ENCODE data around the gene BEND3. TPM values are rescaled to one million over a fixed set of nuclear protein-coding genes. Genes with fewer than 3 reads are reported as not detected.
"Not testable (repeated sequence)": the region's sequence is repeated elsewhere in the genome, so short reads cannot be mapped to it uniquely, and the experiment has no call there.

The BEND3 gene
- total RNA-seq, 4 donors from 2014 or later, result 2.1 to 2.4 (median 2.1) TPM

GRCh38 chr6:107030151-107030550 lies 85.2 kb downstream of the BEND3 start:
- Histone ChIP-seq H3K27ac (no peak overlapping the region), H3K27me3 (no peaks in the 10 kb centered on the region), H3K4me3 (no peak overlapping the region), H3K9me3 (no peaks in the 10 kb centered on the region), H3K4me1 (peaks cover 21% of the 10 kb centered on the region), H3K36me3 (no peaks in the 10 kb centered on the region)
- WGBS, result 76% methylated on average over 5 of the region's 5 CpGs
- no peak for DNase-seq (ENCODE audit: low spot score in 2 of 2)
- no peak for TF ChIP-seq POLR2A (IDR thresholded peaks at IDR 0.05)
- no peak for TF ChIP-seq POLR2AphosphoS5 (IDR thresholded peaks at IDR 0.05)
- TF ChIP-seq EP300 (IDR thresholded peaks at IDR 0.05), result no peak
- no peak for TF ChIP-seq CTCF (IDR thresholded peaks at IDR 0.05)

- WGBS, result 94% methylated on average over 8 of the region's 8 CpGs
- H3K27ac ChIP-seq, result no peak overlapping the region
- TF ChIP-seq POLR2A (IDR thresholded peaks at IDR 0.05) (no peak), POLR2AphosphoS5 (IDR thresholded peaks at IDR 0.05) (no peak), EP300 (IDR thresholded peaks at IDR 0.05) (no peak), CTCF (IDR thresholded peaks at IDR 0.05) (no peak)
- no peaks in the 10 kb centered on the region for H3K36me3 ChIP-seq
- peaks cover 21% of the 10 kb centered on the region for H3K4me1 ChIP-seq
- no peak overlapping the region for H3K4me3 ChIP-seq
- H3K27me3 ChIP-seq, result no peaks in the 10 kb centered on the region
- no peaks in the 10 kb centered on the region for H3K9me3 ChIP-seq
- DNase-seq (ENCODE audit: low spot score in 2 of 2), result no peak
These were observed 88.3 kb downstream of the BEND3 start for GRCh38 chr6:107026965-107027364.

- no peak for TF ChIP-seq POLR2AphosphoS5 (IDR thresholded peaks at IDR 0.05)
- Histone ChIP-seq H3K9me3 (no peaks in the 10 kb centered on the region), H3K36me3 (no peaks in the 10 kb centered on the region), H3K4me1 (peaks cover 5% of the 10 kb centered on the region), H3K27me3 (no peaks in the 10 kb centered on the region), H3K27ac (no peak overlapping the region), H3K4me3 (no peak overlapping the region)
- 69% methylated on average over 1 of the region's 1 CpG for WGBS
- no peak for DNase-seq (ENCODE audit: low spot score in 2 of 2)
These were observed 93.7 kb downstream of the BEND3 start for GRCh38 chr6:107021446-107022185.

- no peak for TF ChIP-seq POLR2A (IDR thresholded peaks at IDR 0.05)
- TF ChIP-seq EP300 (IDR thresholded peaks at IDR 0.05), result no peak
- TF ChIP-seq POLR2AphosphoS5 (IDR thresholded peaks at IDR 0.05), result no peak
- TF ChIP-seq CTCF (IDR thresholded peaks at IDR 0.05), result no peak
- Histone ChIP-seq H3K27ac (no peak overlapping the region), H3K9me3 (no peaks in the 10 kb centered on the region), H3K27me3 (no peaks in the 10 kb centered on the region), H3K36me3 (no peaks in the 10 kb centered on the region), H3K4me3 (no peak overlapping the region), H3K4me1 (peaks cover 5% of the 10 kb centered on the region)
- 69% methylated on average over 4 of the region's 4 CpGs for WGBS
- DNase-seq (ENCODE audit: low spot score in 2 of 2), result no peak
These were observed 95.1 kb downstream of the BEND3 start for GRCh38 chr6:107020239-107020638.

- DNase-seq (ENCODE audit: low spot score in 2 of 2); H3K4me1 ChIP-seq: not testable (repeated sequence)
- WGBS, result 88% methylated on average over 8 of the region's 8 CpGs
These were observed 95.7 kb downstream of the BEND3 start for GRCh38 chr6:107019628-107020027.

GRCh38 chr6:107019047-107019446 lies 96.3 kb downstream of the BEND3 start:
- 55% methylated on average over 5 of the region's 5 CpGs for WGBS
- peaks cover 5% of the 10 kb centered on the region for H3K4me1 ChIP-seq
- no peak overlapping the region for H3K4me3 ChIP-seq
- TF ChIP-seq POLR2AphosphoS5 (IDR thresholded peaks at IDR 0.05) (no peak), POLR2A (IDR thresholded peaks at IDR 0.05) (no peak), CTCF (IDR thresholded peaks at IDR 0.05) (no peak)
- no peaks in the 10 kb centered on the region for H3K9me3 ChIP-seq
- H3K36me3 ChIP-seq, result no peaks in the 10 kb centered on the region
- DNase-seq (ENCODE audit: low spot score in 2 of 2), result no peak
- H3K27ac ChIP-seq, result no peak overlapping the region
- H3K27me3 ChIP-seq, result no peaks in the 10 kb centered on the region

More at GRCh38 chr6:107019628-107020027, 95.7 kb downstream of the BEND3 start:
- not testable (repeated sequence) for H3K27ac ChIP-seq, H3K9me3 ChIP-seq, H3K27me3 ChIP-seq, H3K36me3 ChIP-seq, H3K4me3 ChIP-seq

Other genes with a start within 250 kb of the BEND3 start
- gene CD24, start 140.8 kb downstream of the BEND3 start, total RNA-seq, result 100 to 1,000 TPM in 2 of 4 donors, 10 to 100 TPM in 2; 27.2 to 186 (median 99.2) TPM
- gene MTRES1, start 87.3 kb downstream of the BEND3 start, total RNA-seq, result 10 to 100 TPM in 1 of 4 donors, 1 to 10 TPM in 3; 6.7 to 11.2 (median 8.5) TPM

Measured in suprapubic skin (tissue), 4 donors.